HG03103 (cell line): ENCODE measurements around the gene RDH14.

ENCODE experiments used
- ATAC-seq: cut with Tn5 transposase; IDR thresholded peaks from one replicate; pipeline ENCODE4 v1.9.1; 2021; ENCODE audit warnings: low read depth; ENCODE audit not compliant: unreplicated experiment

The RDH14 gene

DNA sequence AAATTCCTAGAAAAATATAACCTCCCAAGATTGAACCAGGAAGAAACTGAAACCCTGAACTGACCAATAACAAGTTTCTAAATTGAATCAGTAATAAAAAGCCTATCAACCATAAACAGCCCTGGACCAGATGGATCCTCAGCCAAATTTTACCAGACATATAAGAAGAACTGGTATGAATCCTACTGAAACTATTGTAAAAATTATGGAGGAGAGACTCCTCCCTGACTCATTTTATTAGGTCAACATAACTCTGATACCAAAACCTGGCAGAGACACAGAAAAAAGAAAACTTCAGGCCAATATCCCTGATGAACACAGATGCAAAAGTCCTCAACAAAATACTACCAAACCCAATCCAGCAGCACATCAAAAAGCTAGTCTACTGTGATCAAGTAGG lies 17.6 kb upstream of the RDH14 start:
- no peak for ATAC-seq

DNA sequence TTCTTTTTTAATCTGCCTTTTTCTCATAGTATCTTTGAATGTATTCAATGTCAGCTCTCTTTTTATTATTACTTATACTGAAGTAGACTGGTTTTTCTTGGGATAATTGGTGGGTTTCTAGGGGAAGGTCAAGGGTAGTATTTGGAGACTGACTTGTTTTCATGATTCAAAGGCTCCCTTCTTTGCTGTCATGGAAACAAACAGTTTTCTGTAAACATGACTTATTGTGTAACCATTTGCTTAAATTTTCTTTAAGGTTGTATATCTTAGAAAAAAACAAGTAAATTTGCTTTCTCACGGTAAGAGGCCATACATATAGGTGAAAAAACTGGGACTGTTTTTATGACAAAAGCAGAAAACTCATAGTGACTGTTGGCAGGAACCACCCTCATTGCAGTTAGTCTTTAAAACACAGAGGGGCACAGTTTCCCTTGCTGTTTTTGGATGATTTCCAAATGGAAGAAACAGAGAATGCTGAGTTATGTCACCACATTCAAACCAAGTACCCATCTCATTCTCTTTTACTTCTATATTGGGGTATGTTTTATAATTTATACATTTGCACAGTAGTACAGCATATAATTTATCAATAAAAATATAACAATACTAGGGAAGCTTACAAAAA lies 5.8 kb upstream of the RDH14 start:
- ATAC-seq = no peak

DNA sequence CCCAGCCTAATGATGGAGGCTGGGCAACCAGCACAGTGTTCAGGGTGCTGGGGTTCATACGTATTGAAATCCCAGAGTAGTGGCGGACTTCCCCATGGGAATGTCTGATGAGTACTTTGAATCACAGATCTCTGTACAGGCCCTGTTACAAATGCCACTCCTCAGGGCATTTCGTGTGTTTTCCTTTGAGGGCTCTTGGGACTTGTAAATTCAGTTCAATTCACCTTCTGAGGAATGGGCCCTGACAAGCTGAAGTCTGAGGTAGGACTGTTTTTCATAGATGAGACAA lies 288 bp upstream of the RDH14 start:
- peak; percentile 0 for ATAC-seq

DNA sequence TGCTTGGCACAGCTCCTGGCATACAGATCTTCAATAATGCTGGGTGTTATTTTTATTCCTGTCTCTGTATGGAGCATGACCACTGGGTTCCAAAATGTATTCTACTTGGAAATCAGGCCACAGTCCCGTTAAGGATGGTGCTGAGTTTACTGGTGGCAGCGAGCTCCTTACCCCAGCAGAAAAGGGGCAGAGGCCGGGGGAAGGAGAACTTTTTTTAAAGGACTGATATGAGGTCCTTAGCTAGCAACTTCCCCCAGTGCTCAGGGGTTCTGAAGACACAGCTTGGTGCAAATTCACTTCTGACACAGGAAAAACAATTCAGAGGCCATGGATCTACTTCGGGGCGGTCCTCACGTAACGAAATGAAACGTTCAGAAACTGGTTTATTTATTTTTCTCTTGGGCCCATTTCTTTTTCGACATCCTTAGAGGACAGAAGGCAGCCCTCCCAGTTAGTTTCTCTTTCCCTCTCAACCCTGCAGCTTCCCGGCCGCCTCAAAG lies 872 bp downstream of the RDH14 start:
- no peak for ATAC-seq

DNA sequence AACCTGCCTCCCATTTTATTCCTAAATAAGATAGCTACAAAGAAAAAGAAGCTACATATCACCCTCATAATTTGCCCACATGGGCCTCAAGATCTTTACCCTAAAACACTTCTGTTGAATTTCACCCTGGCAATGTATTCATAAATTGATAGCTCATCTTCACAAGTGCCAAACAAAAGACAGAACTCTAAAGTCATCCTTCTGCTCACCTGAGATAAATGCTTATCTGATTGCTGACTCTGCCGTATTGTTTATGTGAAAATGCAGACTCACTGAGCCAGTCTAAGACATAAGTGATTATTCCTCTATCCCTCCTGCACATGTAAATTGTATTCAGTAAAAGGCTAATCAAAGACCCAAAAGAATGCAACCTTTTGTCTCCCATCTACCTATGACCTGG lies 2.0 kb downstream of the RDH14 start:
- no peak for ATAC-seq

DNA sequence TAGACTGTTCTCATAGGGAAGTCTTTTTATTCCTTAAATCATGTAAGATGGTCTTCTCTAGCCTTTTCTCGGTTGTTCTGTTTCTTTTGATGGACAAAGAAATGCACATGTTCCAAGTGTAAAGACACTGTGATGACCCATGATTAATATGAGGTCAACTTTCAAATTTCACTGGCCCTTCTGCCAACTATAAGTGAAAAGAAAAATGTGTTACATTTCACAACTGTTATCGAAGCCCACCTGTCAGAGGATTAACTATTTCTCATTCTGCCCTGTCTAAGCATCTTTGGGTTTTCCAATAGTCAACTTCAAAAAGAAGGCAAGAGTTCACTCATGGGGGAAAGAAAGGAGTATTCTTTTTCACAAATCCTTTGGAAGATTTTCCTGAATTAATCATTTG lies 3.3 kb downstream of the RDH14 start:
- ATAC-seq = no peak

DNA sequence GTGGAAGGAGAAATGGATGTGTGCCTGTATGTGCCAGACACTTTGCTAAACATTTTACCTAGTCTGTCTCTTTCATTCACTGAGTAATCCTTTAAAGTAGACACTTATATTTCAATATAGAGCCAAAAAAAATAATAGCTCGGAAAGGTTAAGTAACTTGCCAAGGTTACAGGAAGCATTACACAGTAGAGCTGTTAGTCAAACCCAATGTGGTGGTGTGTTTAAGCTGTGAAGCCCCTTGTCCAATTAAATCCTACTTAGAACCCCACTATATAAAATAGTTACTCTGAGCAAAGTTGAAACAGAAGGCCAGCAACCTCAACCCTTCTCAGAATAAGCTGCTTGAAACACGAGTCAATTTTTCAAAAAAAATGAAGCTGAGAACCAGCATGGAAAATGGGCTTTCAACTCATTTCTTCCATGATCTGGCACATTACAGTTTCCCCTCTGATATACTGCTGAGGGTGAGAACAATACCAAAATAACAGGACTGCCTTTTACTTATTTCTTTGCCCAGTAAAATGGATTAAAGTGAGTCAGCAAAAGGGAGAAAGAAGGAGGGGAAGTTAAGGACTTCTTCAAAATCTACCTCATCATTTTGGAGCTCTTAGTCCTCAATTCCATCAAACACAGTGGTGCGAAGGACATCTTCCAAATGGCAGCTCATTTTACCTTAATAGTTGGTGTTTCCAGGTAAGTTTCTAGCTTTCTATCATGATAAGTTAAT lies 7.9 kb downstream of the RDH14 start:
- no peak for ATAC-seq

DNA sequence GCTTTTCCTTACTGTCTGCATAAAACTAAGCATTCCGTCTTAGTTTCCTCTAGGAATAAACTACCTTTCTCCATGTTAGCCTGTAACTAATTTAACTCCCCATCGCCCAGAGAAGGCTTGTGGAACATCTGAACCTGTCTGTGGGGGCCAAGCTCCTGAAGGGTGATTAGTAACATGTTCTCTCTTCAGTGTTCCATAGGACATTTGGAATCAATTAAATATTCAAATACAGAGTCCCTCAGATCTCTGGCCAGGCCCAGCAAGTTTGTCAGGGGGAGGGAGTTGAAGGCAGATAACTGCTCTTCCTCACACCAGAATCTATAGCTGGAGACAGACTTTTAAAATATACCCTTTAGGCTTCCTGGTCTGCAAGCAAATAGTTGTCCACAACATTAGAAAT lies 8.8 kb downstream of the RDH14 start:
- no peak for ATAC-seq

DNA sequence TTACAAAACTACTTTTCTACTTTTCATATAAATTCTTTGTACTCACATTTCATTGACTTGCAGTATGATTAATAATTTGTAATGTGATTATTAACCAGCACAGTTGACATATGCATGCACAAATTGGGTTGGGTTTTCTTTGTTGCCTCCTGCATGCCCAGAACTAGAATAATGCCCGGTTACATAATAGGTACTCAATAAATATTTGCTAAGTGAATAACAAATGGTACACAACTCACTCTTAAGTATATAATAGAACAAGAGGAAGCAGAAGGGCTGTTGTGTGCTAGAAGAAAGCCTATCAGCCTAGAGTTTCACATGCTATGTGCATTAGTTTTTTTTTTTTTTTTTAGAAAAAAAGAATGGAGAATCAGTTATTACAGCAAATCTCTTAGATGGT lies 9.3 kb downstream of the RDH14 start:
- no peak for ATAC-seq

DNA sequence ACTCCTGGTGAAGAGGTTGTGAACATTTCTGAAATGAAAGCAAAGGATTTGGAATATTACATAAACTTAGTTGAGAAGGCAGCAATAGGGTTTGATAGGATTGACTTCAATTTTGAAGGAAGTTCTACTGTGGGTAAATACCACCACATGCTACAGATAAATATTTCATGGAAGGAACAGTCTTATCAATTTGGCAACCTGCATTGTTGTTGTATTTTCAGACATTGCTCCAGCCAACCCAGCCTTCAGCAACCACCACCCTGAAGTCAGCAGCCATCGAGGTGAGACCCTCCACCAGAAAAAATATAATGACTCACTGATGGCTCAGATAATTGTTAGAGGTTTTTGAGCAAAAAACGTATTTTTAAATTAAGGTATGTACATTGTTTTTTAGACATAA lies 10.0 kb downstream of the RDH14 start:
- no peak for ATAC-seq

DNA sequence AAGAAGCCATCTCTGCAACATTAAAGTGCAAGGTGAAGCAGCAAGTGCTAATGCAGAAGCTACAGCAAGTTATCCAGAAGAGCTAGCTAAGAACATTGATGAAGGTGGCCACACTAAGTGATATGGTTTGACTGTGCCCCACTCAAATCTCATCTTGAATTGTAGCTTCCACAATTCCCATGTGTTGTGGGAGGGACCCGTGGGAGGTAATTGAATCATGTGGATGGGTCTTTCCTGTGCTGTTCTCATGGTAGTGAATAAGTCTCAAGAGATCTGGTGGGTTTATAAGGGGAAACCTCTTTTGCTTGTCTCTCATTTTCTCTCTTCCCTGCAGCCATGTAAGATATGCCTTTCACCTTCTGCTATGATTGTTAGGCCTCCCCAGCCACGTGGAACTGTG lies 11.4 kb downstream of the RDH14 start:
- ATAC-seq = no peak

DNA sequence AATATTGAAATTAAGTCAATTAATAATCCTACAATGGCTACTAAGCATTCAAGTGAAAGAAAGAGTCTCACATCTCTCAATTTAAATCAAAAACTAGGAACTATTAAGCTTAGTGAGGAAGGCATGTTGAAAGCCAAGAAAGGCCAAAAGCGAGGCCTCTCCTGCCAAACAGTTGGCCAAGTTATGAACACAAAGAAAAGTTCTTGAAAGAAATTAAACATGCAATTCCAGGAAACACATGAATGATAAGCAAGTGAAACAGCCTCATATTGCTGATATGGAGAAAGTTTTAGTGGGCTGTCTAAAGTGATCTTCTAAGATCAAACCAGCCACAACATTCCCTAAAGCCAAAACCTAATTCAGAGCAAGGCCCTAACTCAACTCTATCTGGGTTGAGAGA lies 11.8 kb downstream of the RDH14 start:
- no peak for ATAC-seq

DNA sequence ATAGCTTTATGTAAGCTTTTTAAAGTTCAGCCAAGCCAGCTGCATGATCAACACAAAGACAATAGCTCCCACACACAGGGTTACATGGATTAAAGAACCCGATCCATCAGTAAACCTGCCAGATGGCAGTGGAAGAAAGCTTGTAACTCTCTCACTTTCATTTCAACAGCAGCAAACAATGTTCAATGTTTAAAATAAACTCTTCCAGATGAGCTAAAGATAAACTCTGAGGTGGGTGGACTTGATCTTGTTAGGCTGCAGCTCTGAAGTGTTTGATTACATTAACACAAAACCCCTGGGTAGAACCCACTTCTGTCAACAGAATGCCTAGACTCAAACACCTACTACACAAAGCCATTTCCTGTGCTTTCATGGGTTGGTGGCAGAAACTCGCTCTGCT lies 13.9 kb downstream of the RDH14 start:
- no peak for ATAC-seq

DNA sequence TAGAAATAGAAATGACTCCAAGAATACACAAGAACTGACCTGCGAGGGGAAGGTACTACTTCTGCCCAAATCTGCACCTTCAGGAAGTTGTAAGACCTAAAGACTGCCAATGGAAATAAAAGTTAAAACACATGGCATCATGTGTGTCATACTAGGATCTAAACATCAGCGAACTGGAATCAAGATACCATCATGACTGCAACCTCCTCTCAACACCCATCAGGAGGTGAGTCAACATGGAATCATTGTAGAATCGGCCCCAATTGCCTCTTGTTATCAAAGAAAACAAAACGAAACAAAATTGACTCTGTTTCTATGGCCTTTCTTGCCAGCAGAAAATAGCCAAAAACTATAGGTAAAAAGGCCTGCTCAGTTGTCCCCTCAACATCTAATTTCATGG lies 15.1 kb downstream of the RDH14 start:
- ATAC-seq = no peak

DNA sequence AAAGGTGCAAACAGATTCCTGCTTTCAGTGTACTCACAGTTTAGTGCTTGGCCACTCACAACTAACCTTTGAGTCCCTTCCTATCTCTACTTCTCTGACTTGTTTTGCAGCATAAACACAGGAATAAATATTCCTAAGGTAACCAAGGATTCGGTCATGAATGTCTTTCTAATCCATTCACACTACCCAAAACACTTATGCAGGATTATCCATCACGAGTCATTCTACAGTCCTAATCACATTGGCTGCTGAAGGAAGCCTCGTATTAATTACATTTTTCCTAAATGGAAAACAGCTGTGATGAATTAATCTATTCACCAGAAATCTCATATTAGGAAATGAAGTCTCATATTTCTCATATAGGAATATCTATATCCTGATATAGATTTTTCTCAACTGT lies 16.3 kb downstream of the RDH14 start:
- ATAC-seq = no peak

DNA sequence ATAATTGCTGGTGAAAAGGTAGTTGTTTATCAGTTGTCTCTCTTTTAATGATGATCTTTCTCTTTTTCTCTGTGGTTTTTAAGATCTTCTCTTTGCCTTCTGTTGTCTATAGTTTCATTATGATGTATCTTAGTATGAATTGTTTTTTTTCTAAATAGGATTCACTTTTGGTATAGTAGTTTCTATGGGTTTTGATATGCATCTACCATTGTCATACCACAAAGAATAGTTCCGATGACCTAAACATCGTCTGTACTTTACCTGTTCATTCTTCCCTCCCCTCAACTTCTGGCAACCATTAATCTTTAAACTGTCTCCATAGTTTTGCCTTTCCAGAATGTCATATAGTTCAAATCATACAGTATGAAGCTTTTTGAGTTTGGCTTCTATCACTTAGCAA lies 19.6 kb downstream of the RDH14 start:
- ATAC-seq = no peak

DNA sequence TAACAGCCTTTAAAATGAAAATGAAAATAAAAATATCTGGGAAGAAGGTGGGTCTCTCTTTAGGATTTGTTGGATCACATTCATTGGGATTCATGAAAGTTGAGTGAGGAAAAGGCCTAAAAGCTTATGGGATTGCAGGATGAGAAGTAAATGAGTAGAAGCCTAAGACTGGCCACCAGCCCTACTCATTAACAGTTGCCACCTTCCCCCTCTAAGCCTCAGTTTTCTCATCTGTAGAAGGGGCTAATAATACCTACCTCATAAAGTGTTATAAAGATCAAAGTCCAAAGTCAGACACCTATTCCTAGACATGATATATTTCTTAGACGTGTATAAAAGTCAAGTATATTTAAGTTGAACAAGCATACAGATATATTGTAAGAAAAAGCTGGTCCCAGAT lies 23.8 kb downstream of the RDH14 start:
- no peak for ATAC-seq

DNA sequence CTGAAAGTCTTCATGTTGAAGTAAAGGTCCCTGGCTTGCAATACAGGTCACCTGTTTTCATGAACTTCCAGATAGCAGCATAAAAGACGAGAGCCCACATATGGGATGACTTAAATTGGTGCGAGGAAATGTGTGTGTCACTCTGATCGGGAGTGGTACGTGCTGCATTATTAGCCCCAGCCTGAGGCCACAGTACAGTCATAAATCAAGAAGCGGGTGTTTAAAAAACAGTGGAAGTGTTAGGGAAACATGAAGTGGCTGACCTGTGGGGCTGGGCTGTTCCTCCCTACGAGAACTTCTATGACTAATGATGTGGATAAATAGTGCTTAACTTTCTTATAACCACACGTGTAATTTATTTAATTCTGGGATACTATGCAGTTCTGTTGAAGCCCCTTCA lies 24.4 kb downstream of the RDH14 start:
- ATAC-seq = no peak

DNA sequence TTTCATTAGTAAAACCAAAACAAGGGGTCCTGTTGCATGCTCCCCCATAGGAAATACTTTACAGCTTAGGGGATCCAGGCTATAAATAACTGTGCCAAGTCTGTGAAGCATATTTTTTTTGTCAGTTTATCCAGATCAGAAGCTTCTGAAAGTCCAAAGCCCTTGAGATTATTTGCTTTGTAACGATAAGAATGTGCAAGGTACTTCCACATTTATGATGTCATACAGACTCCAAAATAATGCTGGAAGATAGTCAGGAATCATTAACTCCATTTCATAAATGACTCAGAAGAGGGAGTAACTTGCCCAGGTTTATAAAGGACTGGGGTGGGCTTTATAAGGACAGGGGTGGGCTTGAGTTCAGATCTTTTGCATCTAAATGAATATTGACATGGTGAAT lies 29.3 kb downstream of the RDH14 start:
- no peak for ATAC-seq

DNA sequence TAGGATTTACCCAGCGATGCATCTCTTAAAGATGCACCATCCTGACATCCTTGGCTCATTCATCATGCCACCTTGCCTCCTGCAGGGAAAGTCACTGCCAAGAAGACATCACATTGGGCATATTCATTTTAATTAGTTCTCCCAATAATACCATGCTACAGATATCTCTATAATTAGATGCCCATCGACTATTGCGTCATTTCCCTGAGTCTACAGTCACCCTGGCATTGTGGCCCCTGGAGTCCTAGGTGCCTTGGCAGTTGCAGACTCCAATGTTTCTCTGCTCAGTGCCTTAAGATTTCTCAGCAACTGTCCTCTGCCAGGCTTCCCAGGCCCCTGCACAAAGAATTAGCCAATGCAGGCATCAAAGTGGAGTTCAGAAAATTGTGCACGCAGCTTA lies 32.6 kb downstream of the RDH14 start:
- ATAC-seq = no peak

DNA sequence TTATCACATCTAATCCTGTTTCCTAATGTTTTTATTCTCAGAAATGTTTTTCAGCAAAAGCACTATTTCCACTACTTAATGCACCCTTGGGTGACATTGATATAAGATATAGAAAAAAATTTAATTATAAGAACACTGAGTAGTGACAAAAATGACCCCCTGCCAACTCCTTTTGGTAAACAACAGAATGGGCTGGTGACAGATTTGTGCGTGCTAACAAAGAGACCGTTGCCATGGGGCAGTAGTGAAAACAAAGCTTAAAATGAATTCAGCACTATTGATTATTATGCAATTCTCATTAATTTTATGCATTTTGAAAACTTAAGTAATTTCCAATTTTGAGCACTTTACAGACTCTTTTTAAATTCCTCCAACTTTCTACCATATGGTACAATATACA lies 33.1 kb downstream of the RDH14 start:
- ATAC-seq = no peak

DNA sequence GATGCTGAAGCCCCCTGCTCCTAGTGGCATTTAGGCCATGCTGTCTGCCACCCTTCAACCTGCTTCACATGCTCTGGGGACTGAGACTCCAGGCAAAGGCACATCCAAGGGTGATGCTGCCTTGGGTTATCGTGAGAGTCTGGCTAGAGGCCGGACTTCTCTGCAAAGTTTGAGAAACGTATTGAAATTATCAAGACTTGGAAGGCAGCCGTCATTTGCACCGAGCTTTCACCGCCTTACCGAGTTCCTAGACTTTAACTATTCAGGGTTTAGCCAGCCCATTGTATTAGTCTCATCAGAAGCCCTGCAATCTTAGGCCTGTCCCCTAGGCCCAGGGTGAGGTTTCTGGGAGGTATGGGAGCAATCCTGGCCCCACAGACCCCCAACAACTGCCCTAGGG lies 34.0 kb downstream of the RDH14 start:
- no peak for ATAC-seq

DNA sequence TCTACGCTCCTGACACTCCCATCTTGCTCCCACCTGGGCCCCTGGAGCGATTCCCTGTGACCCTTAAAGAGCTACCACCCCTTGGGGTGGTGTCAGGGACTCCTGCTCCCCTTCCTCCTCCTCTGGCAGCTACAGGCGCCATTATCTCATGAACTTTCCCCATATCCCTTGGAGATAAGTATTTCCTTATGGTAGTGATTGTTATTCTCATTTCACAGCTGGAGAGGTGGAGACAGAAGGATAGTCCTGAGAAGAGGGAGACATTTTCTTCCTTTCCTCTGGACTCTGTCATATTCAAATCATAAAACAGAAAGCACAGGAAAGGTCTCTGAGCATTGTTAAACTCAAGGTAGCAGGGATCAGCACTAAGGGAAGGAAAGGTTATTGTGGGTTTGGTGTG lies 34.6 kb downstream of the RDH14 start:
- ATAC-seq = no peak
